SHP77 treated with DMSO at 0.1 percent for 48 hours (cell line): ENCODE data around the gene TULP3.

Experiments
- DNase-seq: peaks from one replicate; lab custom pipeline; 2025; lab: John Stamatoyannopoulos, UW

The TULP3 gene

DNA sequence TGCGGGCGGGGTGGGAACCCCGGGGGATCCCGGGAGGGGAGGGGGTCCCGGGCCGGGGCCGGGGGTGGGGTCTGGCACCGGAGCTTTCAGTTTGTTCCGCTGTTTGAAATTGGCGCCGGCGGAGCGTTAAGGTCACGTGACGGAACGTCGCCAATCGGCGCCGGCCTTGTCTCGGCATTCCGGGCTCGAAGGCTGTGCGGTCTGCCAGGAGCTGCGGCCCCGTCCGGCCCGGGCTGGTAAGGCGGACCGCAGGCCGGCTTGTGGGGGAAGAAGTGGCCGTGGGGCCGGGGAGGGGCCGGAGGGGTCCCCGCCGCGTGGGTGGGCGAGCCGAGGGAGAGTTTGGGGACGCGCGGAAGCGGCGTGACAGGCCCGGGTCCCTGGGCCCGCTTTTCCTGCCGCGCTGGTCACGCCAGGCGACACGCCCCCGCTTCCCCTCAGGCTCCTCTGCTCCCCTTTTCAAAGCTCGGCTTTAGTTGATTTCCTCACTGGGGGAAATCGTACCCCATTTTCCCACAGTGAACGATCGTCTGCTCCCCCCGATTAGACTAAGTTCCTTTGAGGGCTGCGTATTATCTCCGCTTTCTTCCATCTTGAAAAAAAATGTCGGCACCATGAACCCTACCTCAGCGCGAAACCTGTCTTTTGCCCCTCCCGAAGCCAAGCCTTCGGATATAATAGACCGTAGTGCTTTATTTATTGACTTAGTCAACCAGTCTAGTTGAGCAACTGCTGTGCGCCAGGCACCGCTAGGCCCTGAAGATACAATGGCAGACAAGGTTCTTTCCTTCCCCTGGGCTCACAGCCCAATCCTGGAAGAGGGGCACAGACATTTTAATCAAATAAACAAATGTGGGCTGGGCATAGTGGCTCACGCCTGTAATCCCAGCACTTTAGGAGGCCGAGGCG lies 13.4 kb upstream of the TULP3 start, which contains the start of the genes FOXM1 and RHNO1:
Gene FOXM1, minus strand, starts transcription at position 128 of the 906 bp plus-strand sequence. CDS start 2,696 bp downstream, outside the sequence.
Gene RHNO1, plus strand, starts transcription at position 177 of the 906 bp plus-strand sequence. CDS start 8,144 bp downstream, outside the sequence.
- DNase-seq, result peak; percentile 15

DNA sequence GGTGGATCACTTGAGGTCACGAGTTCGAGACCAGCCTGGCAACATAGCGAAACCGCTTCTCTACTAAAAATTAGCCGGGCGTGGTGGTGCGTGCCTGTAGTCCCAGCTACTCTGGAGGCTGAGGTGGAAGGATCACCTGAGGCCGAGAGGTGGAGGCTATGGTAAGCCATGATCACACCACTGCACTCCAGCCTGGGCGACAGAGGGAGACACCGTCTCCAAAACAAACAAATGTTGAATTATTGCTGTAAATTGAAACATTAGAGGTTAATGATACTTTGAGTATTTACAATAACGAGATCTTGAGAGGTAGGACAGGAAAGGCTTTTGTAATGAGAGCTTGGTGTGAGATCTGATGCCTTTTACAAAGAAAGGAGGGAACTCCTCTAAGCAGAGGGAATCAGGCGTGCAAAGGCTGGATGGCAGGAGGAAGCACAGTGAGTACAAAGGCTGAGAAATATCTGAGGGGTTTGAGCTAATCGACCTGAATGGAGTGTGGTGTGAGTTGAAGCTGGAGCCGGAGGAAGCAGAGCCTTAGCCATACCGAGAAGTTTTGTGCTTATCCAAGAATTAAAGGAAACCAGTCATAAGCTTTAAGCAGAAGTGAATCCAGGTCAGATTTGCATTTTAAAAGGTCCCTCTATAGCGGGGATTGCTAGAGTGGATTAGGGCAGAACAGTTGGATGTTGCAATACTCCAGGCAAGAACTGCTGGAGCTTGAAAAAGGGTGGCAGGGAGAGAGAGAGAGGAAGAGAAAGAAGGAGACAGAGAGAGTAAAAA lies 12.5 kb upstream of the TULP3 start:
- DNase-seq, result no peak

DNA sequence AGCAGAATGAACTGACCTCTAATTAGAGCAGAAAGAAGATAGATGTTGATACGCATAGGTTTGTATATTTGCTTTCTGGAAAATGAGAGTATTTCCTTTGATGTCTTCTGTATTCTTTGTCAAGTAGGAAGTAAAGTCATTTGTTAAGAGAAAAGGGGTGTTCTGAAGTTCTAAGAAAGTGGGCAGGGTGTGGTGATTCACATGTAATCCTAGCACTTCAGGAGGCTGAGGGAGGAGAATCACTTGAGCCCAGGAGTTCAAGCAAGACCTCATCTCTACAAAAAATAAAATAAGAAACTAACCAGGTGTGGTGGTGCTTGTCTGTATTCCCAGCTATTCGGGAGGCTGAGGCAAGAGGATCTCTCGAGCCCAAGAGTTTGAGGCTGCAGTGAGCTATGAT lies 10.8 kb upstream of the TULP3 start:
- DNase-seq, result no peak

DNA sequence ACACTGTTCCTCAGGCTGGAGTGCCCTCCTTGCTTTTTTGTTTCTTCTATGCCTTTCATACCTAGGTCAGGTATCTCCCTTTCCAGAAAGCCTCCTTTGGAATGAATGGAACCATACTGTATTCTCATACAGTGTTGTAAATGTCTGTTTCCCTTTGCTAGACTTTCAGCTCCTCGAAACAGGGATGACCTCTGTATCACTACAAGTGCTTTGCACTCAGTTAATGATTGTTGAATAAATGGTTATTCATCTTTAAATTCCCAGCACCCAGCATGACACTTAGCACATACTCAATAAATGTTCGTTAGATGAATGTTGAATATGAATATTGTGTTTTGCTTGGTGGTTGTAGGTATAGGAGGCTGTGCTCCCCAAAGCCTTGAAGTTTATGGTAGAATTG lies 5.9 kb upstream of the TULP3 start:
- DNase-seq, result no peak

DNA sequence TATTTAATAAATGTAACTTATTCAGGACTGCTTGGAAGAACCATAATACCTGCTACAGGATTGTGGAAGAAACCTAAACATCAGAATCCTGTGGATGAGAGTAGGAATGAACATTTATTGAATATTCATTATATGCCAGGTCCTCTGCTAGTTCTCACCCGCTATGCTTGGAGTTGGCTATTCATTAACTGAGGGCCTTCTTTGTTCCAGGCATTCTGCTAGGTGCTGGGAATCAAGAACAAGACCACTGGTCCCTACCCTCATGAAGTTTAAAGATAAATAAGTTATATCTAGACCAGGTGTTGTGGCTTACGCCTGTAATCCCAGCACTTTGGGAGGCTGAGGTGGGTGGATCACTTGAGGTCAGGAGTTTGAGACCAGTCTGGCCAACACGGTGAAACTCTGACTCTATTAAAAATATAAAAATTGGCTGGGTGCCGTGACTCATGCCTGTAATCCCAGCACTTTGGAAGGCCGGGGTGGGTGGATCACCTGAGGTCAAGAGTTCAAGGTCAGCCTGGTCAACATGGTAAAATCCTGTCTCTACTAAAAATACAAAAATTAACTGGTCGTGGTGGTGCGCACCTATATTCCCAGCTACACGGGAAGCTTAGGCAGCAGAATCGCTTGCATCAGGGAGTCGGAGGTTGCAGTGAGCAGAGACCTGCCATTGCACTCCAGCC lies 3.8 kb upstream of the TULP3 start:
- DNase-seq, result no peak

DNA sequence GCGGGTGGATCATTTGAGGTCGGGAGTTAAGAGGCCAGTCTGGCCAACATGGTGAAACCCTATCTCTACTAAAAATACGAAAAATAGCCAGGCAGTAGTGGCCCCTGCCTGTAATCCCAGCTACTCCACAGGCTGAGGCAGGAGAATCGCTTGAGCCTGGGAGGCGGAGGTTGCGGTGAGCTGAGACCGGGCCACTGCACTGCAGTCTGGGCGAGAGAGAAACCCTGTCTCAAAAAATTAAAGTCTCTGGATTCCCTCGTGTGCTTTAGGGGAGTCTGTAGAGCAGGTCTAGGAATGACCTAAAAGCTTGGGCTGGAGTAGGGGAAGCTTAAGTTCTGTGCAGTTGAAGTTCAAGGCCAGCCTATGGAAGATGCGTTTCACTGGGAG lies 697 bp upstream of the TULP3 start:
- DNase-seq, result no peak

DNA sequence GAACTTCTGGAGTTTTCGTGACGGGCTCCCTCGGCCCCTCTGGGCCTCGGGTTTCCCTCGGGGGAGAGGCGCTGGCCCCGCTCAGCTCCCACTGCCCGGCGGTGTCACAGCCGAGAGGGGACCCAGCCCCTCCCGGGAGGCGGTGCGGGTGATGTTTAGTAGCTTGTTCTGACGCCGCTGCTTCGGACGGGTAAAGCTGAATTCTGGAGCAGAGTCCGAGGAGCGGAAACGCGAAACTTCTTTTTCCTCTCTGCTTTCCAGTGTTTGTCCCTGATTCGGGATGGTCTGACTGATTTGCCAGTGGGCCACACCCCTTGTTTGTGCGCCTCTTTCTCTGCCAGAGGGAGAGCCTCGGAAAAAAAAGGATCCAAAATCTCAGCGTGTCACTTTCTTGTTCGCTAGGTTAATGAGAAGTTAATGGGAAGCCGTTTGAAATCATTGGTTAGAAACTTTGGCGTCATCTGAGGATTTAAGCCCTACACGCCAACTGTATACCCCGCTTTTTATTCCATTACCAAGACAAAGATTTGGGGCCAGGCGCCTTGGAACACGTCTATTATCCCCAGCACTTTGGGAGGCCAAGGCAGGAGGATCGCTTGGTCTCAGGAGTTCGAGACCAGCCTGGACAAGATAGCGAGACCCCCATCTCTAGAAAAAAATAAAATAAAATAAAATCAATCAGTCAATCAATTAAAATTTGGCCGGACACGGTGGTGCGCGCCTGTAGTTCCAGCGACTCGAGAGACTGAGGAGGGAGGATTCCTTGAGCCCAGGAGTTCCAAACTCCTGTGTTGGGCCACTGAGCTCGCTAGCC lies 756 bp downstream of the TULP3 start:
- DNase-seq, result no peak

DNA sequence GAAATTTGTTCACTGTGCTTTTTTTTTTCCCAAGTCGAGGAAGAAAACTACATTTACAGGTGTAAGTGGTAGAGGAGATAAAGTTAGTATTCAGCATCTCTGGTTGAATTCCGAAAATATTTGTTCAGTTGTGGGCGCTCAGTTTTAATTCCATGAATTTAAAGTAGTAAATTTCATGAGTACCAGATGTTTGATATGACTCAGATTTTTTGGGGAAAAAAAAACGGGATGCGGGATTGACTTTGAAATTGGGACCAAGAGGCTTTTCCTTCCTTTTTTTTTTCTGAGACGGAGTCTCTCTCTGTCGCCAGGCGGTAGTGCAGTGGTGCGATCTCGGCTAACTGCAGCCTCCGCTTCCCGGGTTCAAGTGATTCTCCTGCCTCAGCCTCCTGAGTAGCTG lies 1.6 kb downstream of the TULP3 start:
- no peak for DNase-seq

DNA sequence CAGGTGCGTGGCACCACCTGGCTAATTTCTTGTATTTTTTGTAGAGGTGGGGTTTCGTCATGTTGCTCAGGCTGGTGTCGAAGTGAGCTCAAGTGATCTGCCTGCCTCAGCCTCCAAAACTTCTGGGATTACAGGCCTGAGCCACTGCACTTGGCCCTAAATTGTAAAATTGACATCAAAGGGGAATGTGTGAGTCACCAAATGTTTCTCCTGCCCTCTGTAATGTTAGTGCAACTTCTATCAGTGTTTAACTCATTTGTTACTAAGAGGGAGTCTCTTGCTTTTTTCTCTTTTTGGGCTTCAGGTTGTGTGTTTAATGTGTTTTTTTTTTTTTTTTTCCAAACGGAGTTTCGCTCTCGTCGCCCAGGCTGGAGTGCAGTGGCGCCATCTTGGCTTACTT lies 2.3 kb downstream of the TULP3 start:
- DNase-seq, result no peak

DNA sequence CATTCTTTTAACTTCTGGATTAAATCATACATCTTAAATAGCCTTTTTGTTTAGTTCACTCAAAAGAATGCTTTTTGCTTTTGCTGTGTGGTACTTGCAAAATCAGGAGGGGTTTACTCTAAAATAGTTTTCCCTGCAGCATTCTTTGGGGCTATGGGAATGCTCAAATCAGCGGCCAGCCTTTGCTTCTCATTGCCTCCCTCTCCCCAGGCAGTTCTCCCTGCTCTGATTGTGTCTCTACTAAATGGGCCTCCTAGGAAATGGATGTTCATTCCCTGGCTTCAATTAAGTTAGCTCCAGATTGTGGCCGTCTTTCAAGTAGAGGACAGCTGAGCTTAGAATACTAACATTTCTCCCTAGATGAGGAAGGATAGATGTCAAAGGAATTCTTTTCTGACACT lies 4.4 kb downstream of the TULP3 start:
- no peak for DNase-seq

DNA sequence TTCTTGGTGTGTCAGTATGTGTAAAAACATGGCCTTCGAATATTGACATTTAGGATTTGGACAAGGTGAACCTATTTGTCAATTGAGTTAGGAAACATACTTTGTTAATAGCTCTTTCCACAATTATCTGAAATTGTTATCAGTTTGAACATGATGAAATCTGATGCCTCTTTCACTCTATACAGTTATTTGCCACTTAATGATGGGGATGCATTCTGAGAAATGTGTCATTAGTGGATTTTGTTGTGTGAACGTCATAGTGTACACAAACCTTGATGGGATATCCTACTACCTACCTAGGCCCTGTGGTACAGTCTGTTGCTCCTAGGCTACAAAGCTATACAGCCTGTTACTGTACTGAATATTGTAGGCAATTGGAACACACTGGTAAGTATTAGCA lies 4.8 kb downstream of the TULP3 start:
- DNase-seq, result no peak

DNA sequence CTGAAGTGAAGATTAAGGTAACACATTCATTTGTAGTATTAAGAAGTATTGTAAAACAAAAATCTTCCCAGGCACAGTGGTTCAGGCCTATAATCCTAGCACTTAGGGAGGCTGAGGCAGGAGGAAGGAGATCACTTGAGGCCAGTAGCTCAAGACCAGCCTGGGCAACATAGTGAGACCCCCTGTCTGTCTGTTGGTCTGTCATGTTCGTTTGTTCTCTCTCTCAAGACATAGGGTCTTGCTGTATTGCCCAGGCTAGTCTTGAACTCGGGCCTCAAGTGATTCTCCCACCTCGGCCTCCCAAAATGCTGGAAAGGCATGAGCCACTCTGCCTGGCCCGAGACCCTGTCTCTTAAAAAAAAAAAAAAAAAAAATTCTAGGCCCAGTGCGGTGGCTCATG lies 6.7 kb downstream of the TULP3 start:
- no peak for DNase-seq

DNA sequence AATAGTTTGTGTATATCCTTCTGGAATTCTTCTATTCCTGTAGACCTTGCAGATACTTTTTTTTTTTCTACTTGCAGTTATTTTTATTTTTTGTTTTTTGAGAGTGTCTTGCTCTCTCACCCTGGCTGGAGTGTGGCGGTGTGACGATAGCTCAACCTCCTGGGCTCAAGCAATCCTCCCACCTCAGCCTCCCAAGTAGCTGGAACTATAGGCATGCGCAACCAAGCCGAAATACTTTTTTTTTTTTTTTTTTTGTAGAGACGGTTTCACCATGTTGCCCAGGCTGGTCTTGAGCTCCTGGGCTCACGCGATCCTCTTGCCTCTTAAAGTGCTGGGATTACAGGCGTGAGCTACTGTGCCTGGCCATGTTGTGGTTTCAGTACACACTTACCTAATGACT lies 10.0 kb downstream of the TULP3 start:
- DNase-seq, result no peak

DNA sequence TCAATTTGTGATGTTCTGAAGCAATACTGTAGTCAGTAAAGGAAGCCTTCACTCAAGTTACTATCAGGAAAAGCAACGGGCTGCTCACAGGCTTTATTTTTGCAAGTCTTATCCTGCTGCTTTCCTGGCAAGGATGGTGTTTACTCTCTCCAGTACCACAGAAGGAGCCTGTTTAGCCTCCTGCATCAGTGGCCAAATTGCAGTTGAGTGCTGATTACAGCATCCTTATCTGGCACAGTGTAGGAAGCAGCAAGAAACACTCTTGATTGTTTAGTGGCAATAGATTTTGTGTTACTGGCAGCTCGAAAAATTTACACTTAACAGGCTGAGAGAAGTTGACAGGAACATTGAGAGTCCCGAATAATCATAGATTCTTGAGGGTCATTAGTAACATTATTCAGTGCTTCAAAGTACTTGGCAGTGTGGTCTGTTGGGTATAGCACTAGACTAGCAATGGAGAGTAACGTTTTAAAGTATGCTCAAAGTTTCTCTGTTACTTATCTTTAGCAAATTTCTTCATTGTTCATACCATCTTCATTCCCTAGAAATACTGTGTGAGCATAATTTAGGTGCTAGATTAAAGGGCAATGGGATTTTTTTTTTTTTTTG lies 11.7 kb downstream of the TULP3 start:
- DNase-seq, result no peak

DNA sequence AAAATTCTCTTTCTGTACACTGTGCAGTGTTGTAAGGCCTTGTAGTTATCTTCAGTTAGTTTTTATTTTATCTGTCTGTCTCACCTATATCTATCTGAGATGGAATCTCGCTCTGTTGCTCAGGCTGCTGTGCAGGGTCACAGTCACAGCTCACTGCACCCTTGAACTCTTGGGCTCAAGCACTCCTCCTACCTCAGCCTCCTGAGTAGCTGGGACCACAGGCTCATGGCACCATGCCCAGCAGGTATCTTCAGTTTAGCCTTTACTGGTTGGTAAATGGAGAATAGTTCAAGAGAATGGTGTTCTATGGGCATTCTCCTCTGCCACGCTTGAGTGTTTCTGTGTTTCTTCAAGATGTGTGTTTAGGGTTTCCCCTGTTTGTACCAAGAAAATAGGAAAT lies 13.6 kb downstream of the TULP3 start:
- DNase-seq, result no peak

DNA sequence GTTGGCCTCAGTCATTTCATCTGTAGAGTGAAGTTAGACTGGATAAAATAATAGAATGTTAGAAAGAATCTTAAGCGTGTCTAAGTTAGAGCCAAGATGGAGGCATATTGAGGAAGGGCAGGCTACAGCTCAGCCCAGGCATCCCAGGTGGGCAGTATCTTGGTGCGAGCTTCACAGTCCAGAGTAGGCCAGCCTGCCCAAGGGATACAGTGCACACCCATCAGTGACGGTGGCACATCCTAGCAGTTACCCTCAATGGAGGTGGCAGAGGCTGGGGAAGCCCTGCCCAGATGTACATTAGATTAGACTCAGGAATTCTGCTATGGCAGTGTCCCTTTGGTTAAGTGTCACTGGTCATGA lies 21.5 kb downstream of the TULP3 start:
- DNase-seq, result no peak

DNA sequence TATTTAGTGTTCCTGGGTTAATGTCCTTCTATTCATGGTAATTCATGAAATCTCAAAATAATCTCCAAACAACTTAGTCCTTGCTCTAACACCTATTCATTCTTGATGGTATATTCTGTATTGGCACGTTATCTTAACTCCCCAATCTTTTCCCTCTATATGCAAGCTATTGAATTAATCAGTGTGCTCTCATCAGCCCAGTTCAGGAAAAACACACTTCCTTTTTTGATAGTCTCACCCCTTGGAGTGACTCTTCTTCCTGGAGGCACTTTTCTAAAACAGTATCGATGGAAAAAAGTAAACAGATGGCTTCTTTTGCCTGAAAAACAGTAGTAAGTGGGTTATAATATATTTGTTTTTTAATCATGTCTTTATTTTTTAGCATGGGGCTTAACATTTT lies 28.6 kb downstream of the TULP3 start:
- no peak for DNase-seq

DNA sequence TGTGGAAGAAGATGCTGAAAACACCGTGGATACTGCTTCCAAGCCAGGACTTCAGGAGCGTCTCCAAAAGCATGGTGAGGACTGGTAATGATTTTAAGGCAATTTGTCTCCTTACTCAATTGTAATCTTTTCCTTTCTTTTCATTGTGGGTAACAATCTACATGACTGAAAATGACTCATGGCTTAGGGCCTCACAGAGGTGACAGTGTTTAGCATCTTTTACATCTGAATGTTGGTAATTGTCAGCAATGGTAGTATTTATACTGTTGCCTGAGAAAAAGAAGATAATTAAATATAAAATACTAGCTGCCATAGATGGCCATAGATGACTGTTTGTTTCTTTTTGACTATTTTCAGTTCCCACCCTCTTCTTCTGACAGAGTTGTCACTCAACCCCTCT lies 31.6 kb downstream of the TULP3 start:
- DNase-seq, result no peak

DNA sequence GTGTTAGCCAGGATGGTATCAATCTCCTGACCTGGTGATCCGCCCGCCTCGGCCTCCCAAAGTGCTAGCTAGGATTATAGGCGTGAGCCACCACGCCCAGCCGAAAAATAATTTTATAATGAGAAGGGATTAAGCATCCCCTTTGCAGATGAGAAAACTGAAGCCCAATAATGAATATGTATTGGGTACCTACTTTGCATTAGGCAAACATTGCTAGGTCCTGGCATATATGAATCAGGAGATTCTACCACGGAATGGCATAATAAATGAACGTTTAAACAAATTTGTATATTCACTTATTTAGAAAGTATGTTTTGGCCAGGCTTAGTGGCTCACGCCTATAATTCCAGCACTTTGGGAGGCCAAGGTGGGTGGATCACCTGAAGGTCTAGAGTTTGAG lies 32.4 kb downstream of the TULP3 start:
- no peak for DNase-seq

DNA sequence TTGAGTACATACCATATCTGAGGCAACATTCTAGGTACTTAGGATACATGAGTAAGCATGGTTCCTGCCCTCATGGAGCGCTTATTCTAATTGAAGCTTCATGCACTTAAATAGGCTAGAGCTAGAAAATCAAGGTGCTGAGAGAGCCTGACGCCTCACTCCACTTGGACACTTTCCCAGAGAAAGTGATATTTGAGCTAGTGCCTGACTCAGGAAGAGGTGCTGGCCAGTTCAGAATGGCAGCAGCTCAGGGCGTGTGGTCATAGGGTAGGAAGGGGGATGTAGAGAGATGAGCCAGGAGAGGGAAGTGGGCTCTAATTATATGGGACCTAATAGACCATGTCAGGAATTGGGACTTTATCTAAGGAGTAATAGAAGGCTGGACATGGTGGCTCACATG lies 33.3 kb downstream of the TULP3 start:
- DNase-seq, result no peak

DNA sequence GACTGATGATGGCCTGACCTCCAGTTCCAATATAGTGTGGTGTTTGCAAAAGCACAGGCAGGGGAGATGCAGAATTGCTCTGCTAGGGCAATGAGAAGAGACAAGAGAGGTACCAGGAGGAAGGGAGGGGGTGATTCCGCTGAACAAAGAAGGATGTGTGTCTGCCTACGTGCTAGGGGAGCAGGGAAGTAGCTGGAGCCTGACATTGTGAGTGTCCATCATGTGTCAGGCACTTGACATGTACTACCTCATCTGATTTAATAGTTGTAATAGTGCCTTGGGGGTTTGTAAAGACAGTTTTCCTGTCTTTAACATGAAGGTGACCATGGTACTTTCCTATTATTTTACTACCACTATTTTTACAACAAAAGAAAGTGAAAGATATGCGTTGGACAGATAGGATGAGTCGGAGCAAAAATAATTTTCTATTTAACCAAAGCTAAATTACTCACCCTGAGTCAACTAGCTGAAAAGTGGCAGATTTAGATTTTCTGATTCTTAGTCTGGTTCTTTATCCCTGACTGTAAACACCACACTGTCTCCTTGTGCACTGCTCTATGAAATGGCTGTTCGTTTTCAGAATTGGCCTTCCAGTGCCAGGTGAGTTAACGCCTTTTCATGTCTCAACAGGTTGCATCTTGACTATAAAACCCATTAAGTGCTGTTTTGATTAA lies 34.8 kb downstream of the TULP3 start:
- DNase-seq, result no peak
